ENCODE results near the gene CCNQ.

The CCNQ gene

GRCh38 chrX:153638041-153638371 is 39.1 kb upstream of the CCNQ start:
- H3K27ac ChIP-seq = no peak overlapping the region

GRCh38 chrX:153637121-153638040 is 38.4 kb upstream of the CCNQ start:
- no peak overlapping the region for H3K4me3 ChIP-seq
- H3K27ac ChIP-seq = no peak overlapping the region

More at GRCh38 chrX:153638041-153638371, 39.1 kb upstream of the CCNQ start:
- no peak overlapping the region for H3K4me3 ChIP-seq

- H3K27ac ChIP-seq = no peak overlapping the region
Observed at GRCh38 chrX:153636716-153637115, 37.8 kb upstream of the CCNQ start.

GRCh38 chrX:153635788-153636668 is 37.1 kb upstream of the CCNQ start:
- no peak overlapping the region for H3K27ac ChIP-seq
- no peak overlapping the region for H3K4me3 ChIP-seq

More at GRCh38 chrX:153636716-153637115, 37.8 kb upstream of the CCNQ start:
- H3K4me3 ChIP-seq = no peak overlapping the region

- Histone ChIP-seq H3K27ac (no peak overlapping the region), H3K4me3 (no peak overlapping the region)
Observed at GRCh38 chrX:153635388-153635787, 36.4 kb upstream of the CCNQ start.

- no peak overlapping the region for H3K27ac ChIP-seq
Observed at GRCh38 chrX:153634832-153635231, 35.9 kb upstream of the CCNQ start.

GRCh38 chrX:153634236-153634635 is 35.3 kb upstream of the CCNQ start:
- no peak overlapping the region for H3K27ac ChIP-seq
- no peak overlapping the region for H3K4me3 ChIP-seq

More at GRCh38 chrX:153634832-153635231, 35.9 kb upstream of the CCNQ start:
- H3K4me3 ChIP-seq = no peak overlapping the region

- no peak overlapping the region for H3K27ac ChIP-seq
- H3K4me3 ChIP-seq = no peak overlapping the region
Observed at GRCh38 chrX:153633607-153634180, 34.8 kb upstream of the CCNQ start.

- Histone ChIP-seq H3K4me3 (no peak overlapping the region), H3K27ac (no peak overlapping the region)
Observed at GRCh38 chrX:153633048-153633447, 34.1 kb upstream of the CCNQ start.

- H3K4me3 ChIP-seq = no peak overlapping the region
- H3K27ac ChIP-seq = no peak overlapping the region
Observed at GRCh38 chrX:153632595-153632946, 33.6 kb upstream of the CCNQ start.

- no peak overlapping the region for H3K4me3 ChIP-seq
- H3K27ac ChIP-seq = no peak overlapping the region
Observed at GRCh38 chrX:153631907-153632594, 33.1 kb upstream of the CCNQ start.

GRCh38 chrX:153631346-153631745 is 32.4 kb upstream of the CCNQ start:
- no peak overlapping the region for H3K27ac ChIP-seq

GRCh38 chrX:153628665-153629064 is 29.7 kb upstream of the CCNQ start:
- H3K4me3 ChIP-seq = no peak overlapping the region
- H3K27ac ChIP-seq = no peak overlapping the region

More at GRCh38 chrX:153631346-153631745, 32.4 kb upstream of the CCNQ start:
- H3K4me3 ChIP-seq = no peak overlapping the region

GRCh38 chrX:153628129-153628528 is 29.2 kb upstream of the CCNQ start:
- Histone ChIP-seq H3K4me3 (no peak overlapping the region), H3K27ac (no peak overlapping the region)

GRCh38 chrX:153627675-153628111 is 28.8 kb upstream of the CCNQ start:
- Histone ChIP-seq H3K4me3 (no peak overlapping the region), H3K27ac (no peak overlapping the region)

GRCh38 chrX:153626863-153627674 is 28.1 kb upstream of the CCNQ start:
- Histone ChIP-seq H3K4me3 (no peak overlapping the region), H3K27ac (no peak overlapping the region)

GRCh38 chrX:153626025-153626633 is 27.2 kb upstream of the CCNQ start:
- Histone ChIP-seq H3K4me3 (no peak overlapping the region), H3K27ac (no peak overlapping the region)

- Histone ChIP-seq H3K4me3 (no peak overlapping the region), H3K27ac (no peak overlapping the region)
Observed at GRCh38 chrX:153625271-153626024, 26.5 kb upstream of the CCNQ start.
